OCI-LY7 (cell line): Measurements from ENCODE around the gene MAP3K7. TPM values are rescaled to one million over a fixed set of nuclear protein-coding genes. Genes with fewer than 3 reads are reported as not detected.

ENCODE experiments used
- BruUV-seq: library from RNA; stranded (reverse); fragments of 400-500 nt; replicated peaks from 2 replicates; lab custom pipeline; 2021; lab: Mats Ljungman, UMichigan
- CTCF ChIA-PET: fragments of 300-600 bp; sonication (Branson Sonifier 250); formaldehyde crosslinking; loops from one replicate; lab custom pipeline; 2022; ENCODE audit warnings: antibody characterized with exemption; ENCODE audit not compliant: unreplicated experiment; lab: Charles Lee
- POLR2A ChIA-PET: fragments of 300-600 bp; sonication (Branson Sonifier 250); formaldehyde crosslinking; loops from one replicate; lab custom pipeline; 2022; ENCODE audit warnings: antibody characterized with exemption; lab: Charles Lee
- DNase-seq: peaks from one replicate; pipeline ENCODE4 v3.0.0-alpha.2; 2015; ENCODE audit warnings: low spot score
- H2AFZ ChIP-seq: fragments of 200-600 bp; sonication (generic), shearing (Covaris generic); 2 replicates; pipeline ENCODE4 v1.6.1; 2014; ENCODE audit warnings: mild to moderate bottlenecking, antibody characterized with exemption, low read length, moderate library complexity
- H3K27ac ChIP-seq: fragments of 200-600 bp; sonication (generic); 2 replicates; pipeline ENCODE4 v1.5.1; 2014; ENCODE audit warnings: mixed run types, low read depth, mild to moderate bottlenecking, moderate library complexity, low read length, inconsistent platforms; ENCODE audit not compliant: poor library complexity, severe bottlenecking
- H3K36me3 ChIP-seq: fragments of 200-600 bp; sonication (generic); 2 replicates; pipeline ENCODE4 v1.6.1; 2014; ENCODE audit warnings: mild to moderate bottlenecking, antibody characterized with exemption, low read length, moderate library complexity, mixed read lengths; ENCODE audit not compliant: insufficient read depth
- H3K4me1 ChIP-seq: fragments of 200-600 bp; sonication (generic); 2 replicates; pipeline ENCODE4 v1.5.1; 2014; ENCODE audit warnings: mild to moderate bottlenecking, low read length; ENCODE audit not compliant: insufficient read depth, poor library complexity, severe bottlenecking
- H3K4me2 ChIP-seq: fragments of 200-600 bp; sonication (generic); 2 replicates; pipeline ENCODE4 v1.6.1; 2014; ENCODE audit warnings: mild to moderate bottlenecking, low read length
- H3K4me3 ChIP-seq: fragments of 200-600 bp; sonication (generic); 2 replicates; pipeline ENCODE4 v1.5.1; 2014; ENCODE audit warnings: mild to moderate bottlenecking, low read depth, low read length; ENCODE audit not compliant: poor library complexity, severe bottlenecking
- H3K79me2 ChIP-seq: fragments of 200-600 bp; sonication (generic); 2 replicates; pipeline ENCODE4 v1.6.1; 2016; ENCODE audit warnings: low read depth, mild to moderate bottlenecking, low read length, moderate library complexity, mixed read lengths; ENCODE audit not compliant: insufficient read depth
- H3K9me2 ChIP-seq: fragments of 200-600 bp; sonication (generic); 2 replicates; pipeline ENCODE4 v1.6.1; 2016; ENCODE audit warnings: mild to moderate bottlenecking, low read length, mixed read lengths; ENCODE audit not compliant: insufficient read depth
- H3K9me3 ChIP-seq: fragments of 200-600 bp; sonication (generic); 2 replicates; pipeline ENCODE4 v1.6.1; 2014; ENCODE audit warnings: mild to moderate bottlenecking, mixed run types, low read length, mixed read lengths
- H4K20me1 ChIP-seq: fragments of 200-600 bp; sonication (generic); 2 replicates; pipeline ENCODE4 v1.6.1; 2014; ENCODE audit warnings: mild to moderate bottlenecking, antibody characterized with exemption, low read length, moderate library complexity, mixed read lengths; ENCODE audit not compliant: insufficient read depth
- EZH2phosphoT487 ChIP-seq: fragments of 200-600 bp; sonication (generic); IDR thresholded peaks from 2 replicates; pipeline ENCODE4 v1.6.1; 2018; ENCODE audit warnings: low read depth, borderline replicate concordance, mild to moderate bottlenecking, mixed run types, antibody characterized with exemption, low read length, moderate library complexity, mixed read lengths
- intact Hi-C: fragments of 100-400 bp; cut with micrococcal nuclease; formaldehyde crosslinking; loops from one replicate; pipeline ENCODE4 v1.10.0; 2022; ENCODE audit not compliant: unreplicated experiment
- total RNA-seq, 2 experiments: library from RNA; depleted of rRNA in 1 of 2; stranded (reverse); fragments of >200 nt in 1 of 2; shearing (Covaris generic) in 1 of 2; gene quantifications; 2 replicates each; pipeline ENCODE4 v1.2.3, GENCODE V29; 2014 to 2022
- TF ChIP-seq, protein P1 (sequence below): fragments of 200-600 bp; sonication (generic); conservative IDR thresholded peaks from 2 replicates; pipeline ENCODE4 v1.5.1; 2014; ENCODE audit warnings: mild to moderate bottlenecking, antibody characterized with exemption, low read length, moderate library complexity, mixed read lengths

Gene MAP3K7
- total RNA-seq, 2 experiments from 2014 or later, result 29.5 to 45.7 TPM

DNA sequence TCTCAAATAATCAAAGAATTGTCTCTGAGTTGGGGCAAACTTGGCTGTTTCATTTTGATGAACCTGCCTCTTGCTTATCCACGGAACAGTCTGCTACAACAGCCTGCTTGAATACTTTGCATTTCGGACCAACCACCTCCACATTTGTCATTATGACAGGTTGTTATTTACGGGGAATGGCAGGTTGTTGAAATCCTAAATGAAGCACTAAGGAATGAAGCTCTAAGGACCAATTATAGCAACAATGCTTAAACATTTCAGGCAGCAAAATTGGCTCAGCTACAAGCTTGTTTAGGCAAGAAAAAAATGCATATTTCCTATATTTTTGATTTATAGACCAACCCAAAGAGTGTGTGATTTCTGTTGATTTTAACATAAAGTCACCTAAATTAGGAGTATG, 84.5 kb downstream of the MAP3K7 start:
- no peak overlapping the region for H3K4me2 ChIP-seq
- no TSS peak for BruUV-seq
- H3K9me2 ChIP-seq, result no peaks in the 10 kb centered on the region
- ChIA-PET POLR2A (no interaction called here), CTCF (no interaction called here)
- TF ChIP-seq, protein P1, sequence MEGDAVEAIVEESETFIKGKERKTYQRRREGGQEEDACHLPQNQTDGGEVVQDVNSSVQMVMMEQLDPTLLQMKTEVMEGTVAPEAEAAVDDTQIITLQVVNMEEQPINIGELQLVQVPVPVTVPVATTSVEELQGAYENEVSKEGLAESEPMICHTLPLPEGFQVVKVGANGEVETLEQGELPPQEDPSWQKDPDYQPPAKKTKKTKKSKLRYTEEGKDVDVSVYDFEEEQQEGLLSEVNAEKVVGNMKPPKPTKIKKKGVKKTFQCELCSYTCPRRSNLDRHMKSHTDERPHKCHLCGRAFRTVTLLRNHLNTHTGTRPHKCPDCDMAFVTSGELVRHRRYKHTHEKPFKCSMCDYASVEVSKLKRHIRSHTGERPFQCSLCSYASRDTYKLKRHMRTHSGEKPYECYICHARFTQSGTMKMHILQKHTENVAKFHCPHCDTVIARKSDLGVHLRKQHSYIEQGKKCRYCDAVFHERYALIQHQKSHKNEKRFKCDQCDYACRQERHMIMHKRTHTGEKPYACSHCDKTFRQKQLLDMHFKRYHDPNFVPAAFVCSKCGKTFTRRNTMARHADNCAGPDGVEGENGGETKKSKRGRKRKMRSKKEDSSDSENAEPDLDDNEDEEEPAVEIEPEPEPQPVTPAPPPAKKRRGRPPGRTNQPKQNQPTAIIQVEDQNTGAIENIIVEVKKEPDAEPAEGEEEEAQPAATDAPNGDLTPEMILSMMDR, result no peak
- no peak for TF ChIP-seq EZH2phosphoT487
- no peaks in the 10 kb centered on the region for H3K9me3 ChIP-seq
- no peak for DNase-seq
- no peaks in the 10 kb centered on the region for H3K36me3 ChIP-seq
- H3K27ac ChIP-seq, result no peak overlapping the region
- no peaks in the 10 kb centered on the region for H3K4me1 ChIP-seq
- H3K4me3 ChIP-seq, result no peak overlapping the region
- no peaks in the 10 kb centered on the region for H3K79me2 ChIP-seq
- no peak overlapping the region for H2AFZ ChIP-seq
- H4K20me1 ChIP-seq, result no peaks in the 10 kb centered on the region
- intact Hi-C loops, result no loop called here

DNA sequence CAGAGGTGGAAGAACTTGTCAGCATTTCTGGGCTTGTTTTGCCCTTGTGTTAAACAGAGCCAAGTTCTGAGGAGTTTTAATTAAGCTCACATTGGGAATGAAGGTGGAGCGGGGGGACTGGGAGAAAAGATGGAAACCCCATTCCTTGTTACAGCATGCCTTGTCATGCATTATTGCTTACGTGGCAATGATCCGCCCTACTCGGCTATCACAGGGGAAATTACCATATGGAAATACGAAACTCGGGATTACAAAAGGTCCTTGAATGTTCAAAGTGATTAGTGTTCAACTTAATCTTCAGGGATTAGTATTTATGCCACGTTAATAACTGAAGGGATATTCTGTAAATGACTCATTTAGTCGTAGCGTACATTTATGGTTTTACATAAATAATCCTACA, 86.4 kb downstream of the MAP3K7 start:
- ChIA-PET CTCF (no interaction called here), POLR2A (interaction anchor here (0.6 to 0.9 kb wide), 2 partner anchors 88 to 582 kb away, joined by 3 to 4 read pairs; no protein-coding TSS in a partner anchor)
- Histone ChIP-seq H3K4me1 (no peaks in the 10 kb centered on the region), H4K20me1 (no peaks in the 10 kb centered on the region), H3K27ac (no peak overlapping the region), H3K36me3 (no peaks in the 10 kb centered on the region), H3K4me2 (no peak overlapping the region), H3K4me3 (no peak overlapping the region), H2AFZ (no peak overlapping the region), H3K79me2 (no peaks in the 10 kb centered on the region), H3K9me3 (no peaks in the 10 kb centered on the region), H3K9me2 (no peaks in the 10 kb centered on the region)
- TF ChIP-seq, protein P1, result no peak
- TF ChIP-seq EZH2phosphoT487, result no peak
- BruUV-seq, result no TSS peak
- intact Hi-C loops, result no loop called here
- no peak for DNase-seq

DNA sequence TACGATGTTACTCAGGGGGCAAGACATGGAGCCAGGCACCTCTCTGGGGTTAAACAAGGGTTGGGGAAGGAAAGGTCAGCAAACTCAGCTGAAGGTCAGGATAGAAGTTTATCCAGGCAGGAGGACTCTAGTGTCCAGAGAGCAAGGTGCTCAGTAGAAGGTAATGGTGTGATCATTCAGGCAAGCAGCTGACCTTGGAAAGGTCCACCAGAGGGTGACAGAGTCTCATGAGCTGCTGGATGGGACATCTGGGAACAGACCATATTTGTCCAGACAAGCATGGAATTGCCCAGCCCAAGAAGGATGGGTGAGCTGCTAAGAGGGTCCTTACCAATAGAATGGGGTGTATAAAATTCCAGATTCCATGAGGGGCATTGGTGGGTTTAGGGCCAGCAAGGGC, 89.5 kb downstream of the MAP3K7 start:
- no peak overlapping the region for H2AFZ ChIP-seq
- CTCF ChIA-PET, result no interaction called here
- TF ChIP-seq EZH2phosphoT487, result no peak
- TF ChIP-seq, protein P1, result peak; percentile 24; the same call in 1 of the 2 replicates
- POLR2A ChIA-PET, result no interaction called here
- no peaks in the 10 kb centered on the region for H3K79me2 ChIP-seq
- H3K9me2 ChIP-seq, result no peaks in the 10 kb centered on the region
- DNase-seq, result no peak
- no peaks in the 10 kb centered on the region for H4K20me1 ChIP-seq
- no peak overlapping the region for H3K27ac ChIP-seq
- no peak overlapping the region for H3K4me3 ChIP-seq
- H3K36me3 ChIP-seq, result no peaks in the 10 kb centered on the region
- BruUV-seq, result no TSS peak
- intact Hi-C loops, result no loop called here
- H3K9me3 ChIP-seq, result no peaks in the 10 kb centered on the region
- H3K4me1 ChIP-seq, result no peaks in the 10 kb centered on the region
- no peak overlapping the region for H3K4me2 ChIP-seq
